Activated CD8-positive, alpha-beta memory T cell treated with anti-CD3 and anti-CD28 coated beads for 24 hours (primary cell): ENCODE measurements around the gene OSBPL5.

Source experiments
- DNase-seq: peaks from one replicate; pipeline ENCODE4 v3.0.0-alpha.2; 2020

OSBPL5 gene

GRCh38 chr11:3093281-3094191, 71.6 kb downstream of the OSBPL5 start:
- DNase-seq = peak; percentile 50

- DNase-seq = peak; percentile 51
These were observed 72.4 kb downstream of the OSBPL5 start for GRCh38 chr11:3092603-3093141.

- DNase-seq = peak; percentile 90
These were observed 73.1 kb downstream of the OSBPL5 start for GRCh38 chr11:3091846-3092602.

- DNase-seq = no peak
These were observed 73.8 kb downstream of the OSBPL5 start for GRCh38 chr11:3091081-3091845.

- no peak for DNase-seq
These were observed 74.8 kb downstream of the OSBPL5 start for GRCh38 chr11:3090096-3090901.

GRCh38 chr11:3089236-3090061, 75.7 kb downstream of the OSBPL5 start:
- no peak for DNase-seq

- DNase-seq = no peak
These were observed 76.3 kb downstream of the OSBPL5 start for GRCh38 chr11:3088806-3089205.

GRCh38 chr11:3087821-3088800, 77.0 kb downstream of the OSBPL5 start:
- DNase-seq = no peak

GRCh38 chr11:3087373-3087772, 77.7 kb downstream of the OSBPL5 start:
- no peak for DNase-seq

GRCh38 chr11:3086671-3087150, 78.4 kb downstream of the OSBPL5 start:
- no peak for DNase-seq

GRCh38 chr11:3086114-3086513, 79.0 kb downstream of the OSBPL5 start:
- DNase-seq = no peak

- DNase-seq = no peak
These were observed 80.1 kb downstream of the OSBPL5 start for GRCh38 chr11:3085052-3085451.

GRCh38 chr11:3083321-3083720, 81.8 kb downstream of the OSBPL5 start:
- no peak for DNase-seq

GRCh38 chr11:3081386-3081751, 83.7 kb downstream of the OSBPL5 start:
- no peak for DNase-seq

- no peak for DNase-seq
These were observed 84.3 kb downstream of the OSBPL5 start for GRCh38 chr11:3080733-3081385.

- DNase-seq = no peak
These were observed 85.0 kb downstream of the OSBPL5 start for GRCh38 chr11:3080104-3080503.

GRCh38 chr11:3077846-3078440, 87.2 kb downstream of the OSBPL5 start:
- no peak for DNase-seq

- no peak for DNase-seq
These were observed 87.8 kb downstream of the OSBPL5 start for GRCh38 chr11:3077189-3077836.
